ENCODE data around the gene BAMBI. TPM values are rescaled to one million over a fixed set of nuclear protein-coding genes. Genes with fewer than 3 reads are reported as not detected.

Gene BAMBI
- total RNA-seq, 1 donor, result 1.4 TPM

DNA sequence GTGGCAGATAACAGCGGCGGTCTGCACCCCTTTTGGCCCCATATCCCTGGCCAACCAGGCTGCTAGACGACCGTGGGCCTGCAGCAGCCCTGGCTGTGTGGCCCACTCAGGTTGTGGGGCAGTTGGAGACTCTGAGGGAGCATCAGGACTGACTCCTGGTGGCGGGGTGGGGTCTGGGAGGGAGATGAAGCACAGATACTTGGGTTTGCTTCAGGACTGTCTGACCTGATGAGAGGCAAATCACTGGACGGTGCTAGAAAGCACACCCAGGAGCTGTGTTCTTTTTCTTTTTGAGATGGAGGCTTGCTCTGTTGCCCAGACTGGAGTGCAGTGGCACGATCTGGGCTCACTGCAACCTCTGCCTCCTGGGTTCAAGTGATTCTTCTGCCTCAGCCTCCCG, 28.2 kb downstream of the BAMBI start:
- no peak overlapping the region for H3K4me3 ChIP-seq (ENCODE audit: low read depth, low read length)
- TF ChIP-seq, protein P1, sequence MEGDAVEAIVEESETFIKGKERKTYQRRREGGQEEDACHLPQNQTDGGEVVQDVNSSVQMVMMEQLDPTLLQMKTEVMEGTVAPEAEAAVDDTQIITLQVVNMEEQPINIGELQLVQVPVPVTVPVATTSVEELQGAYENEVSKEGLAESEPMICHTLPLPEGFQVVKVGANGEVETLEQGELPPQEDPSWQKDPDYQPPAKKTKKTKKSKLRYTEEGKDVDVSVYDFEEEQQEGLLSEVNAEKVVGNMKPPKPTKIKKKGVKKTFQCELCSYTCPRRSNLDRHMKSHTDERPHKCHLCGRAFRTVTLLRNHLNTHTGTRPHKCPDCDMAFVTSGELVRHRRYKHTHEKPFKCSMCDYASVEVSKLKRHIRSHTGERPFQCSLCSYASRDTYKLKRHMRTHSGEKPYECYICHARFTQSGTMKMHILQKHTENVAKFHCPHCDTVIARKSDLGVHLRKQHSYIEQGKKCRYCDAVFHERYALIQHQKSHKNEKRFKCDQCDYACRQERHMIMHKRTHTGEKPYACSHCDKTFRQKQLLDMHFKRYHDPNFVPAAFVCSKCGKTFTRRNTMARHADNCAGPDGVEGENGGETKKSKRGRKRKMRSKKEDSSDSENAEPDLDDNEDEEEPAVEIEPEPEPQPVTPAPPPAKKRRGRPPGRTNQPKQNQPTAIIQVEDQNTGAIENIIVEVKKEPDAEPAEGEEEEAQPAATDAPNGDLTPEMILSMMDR (IDR thresholded peaks at IDR 0.05; ENCODE audit: insufficient read depth, low read length), result no peak
- no peak for DNase-seq (ENCODE audit: low read depth)

DNA sequence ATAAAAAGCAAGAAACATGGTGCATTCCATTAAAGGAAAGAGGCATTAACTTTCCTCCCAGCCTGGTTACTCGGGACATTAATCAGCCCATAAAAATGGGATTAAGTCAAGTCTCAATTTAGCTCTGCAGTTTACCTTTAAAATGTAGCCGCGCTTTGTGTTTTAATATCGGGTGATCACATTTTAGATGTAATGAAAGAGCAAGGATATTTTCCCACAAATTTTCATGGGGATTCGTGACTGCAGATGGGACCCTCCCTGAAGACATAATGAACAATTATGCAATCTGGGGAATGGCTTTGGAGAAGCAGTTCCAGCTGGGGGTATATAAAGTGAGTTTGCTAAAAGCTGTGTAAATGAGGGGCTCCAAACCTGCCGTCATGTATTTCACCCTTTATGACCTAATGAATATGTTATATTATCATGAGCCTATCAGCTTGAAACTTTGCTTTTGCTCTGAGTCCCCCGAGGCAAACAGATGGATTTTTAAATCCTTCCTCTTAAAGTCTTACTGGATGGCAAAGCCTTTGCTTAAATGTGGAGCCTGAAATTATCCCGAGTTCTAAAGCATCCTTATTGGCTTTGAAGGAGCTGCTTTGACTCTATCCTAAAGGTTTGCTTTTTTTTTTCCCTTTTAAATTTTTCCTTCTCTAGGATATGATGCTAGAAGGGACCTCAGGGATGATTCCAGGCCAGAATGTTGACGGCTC, 31.8 kb downstream of the BAMBI start:
- DNase-seq (ENCODE audit: low read depth), result no peak
- TF ChIP-seq, protein P1 (IDR thresholded peaks at IDR 0.05; ENCODE audit: insufficient read depth, low read length), result no peak
- H3K4me3 ChIP-seq (ENCODE audit: low read depth, low read length), result no peak overlapping the region

DNA sequence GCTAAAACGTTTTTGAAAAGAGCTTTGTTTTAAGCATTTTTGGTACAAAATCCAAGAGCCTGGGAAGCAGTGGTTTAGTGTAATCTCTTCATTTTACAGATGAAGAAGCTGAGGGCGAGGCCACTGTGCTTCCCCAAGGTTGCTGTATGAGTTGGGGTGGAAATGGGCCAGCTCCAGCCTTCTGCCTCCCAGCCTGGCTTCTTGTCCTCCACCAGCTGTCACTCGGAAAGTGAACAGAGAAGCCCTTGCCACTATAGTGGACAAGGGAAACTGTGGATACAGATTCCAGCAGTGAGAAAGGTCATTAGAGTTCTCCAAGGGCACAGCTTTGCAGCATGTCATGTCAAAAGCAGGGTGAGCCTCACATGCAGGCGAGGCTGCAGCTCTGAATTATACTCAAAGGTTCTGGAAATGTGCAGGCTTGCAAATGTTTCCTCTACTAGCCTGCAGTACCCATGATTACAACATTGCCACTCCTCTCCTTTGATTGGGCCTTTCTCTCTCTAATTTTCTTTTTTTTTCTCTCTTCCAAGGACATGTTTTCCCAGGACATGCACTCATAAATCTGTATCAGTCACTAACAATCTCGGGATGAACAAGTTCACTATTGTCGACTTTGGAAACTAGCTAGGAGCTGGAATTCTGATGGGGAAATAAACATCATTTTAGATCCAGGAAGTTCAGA, 33.0 kb downstream of the BAMBI start:
- DNase-seq (ENCODE audit: low read depth), result no peak
- TF ChIP-seq, protein P1 (IDR thresholded peaks at IDR 0.05; ENCODE audit: insufficient read depth, low read length), result no peak
- no peak overlapping the region for H3K4me3 ChIP-seq (ENCODE audit: low read depth, low read length)

DNA sequence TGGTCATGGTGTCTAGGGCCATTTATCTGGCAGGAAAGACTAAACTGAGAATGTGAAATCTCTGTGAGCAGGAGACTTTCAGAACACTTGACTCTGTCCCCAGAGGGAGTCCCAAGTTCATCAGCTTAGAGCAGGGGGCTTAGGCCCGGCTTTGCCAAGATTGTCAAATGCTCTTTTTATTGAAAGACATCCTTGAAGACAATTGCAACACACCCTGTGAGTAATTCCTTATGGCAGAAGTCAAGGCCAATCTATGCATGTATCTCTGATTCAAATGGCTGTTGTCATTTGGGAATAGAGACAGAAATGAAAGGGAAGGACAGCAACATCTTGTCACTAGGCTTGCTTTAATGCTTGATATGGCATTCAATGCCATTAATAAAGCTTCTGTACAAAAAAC, 33.7 kb downstream of the BAMBI start:
- TF ChIP-seq, protein P1 (IDR thresholded peaks at IDR 0.05; ENCODE audit: insufficient read depth, low read length), result no peak
- no peak for DNase-seq (ENCODE audit: low read depth)
- H3K4me3 ChIP-seq (ENCODE audit: low read depth, low read length), result no peak overlapping the region

DNA sequence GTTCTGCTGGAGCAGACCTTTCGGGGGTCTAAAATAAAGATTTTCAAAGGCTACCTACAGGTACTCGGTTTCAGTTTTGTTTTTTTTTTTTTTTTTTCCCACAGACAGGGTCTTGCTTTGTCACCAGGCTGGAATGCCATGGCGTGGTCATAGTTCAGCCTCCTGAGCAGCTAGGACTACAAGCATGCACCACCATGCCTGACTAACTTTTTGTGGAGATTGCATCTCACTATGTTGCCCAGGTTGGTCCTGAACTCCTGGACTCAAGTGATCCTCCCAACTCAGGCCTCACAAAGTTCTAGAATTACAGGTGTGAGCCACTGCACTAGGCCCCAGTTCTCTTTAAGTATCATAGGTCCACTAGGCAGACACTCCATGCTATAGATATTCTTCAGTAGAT, 34.5 kb downstream of the BAMBI start:
- TF ChIP-seq, protein P1 (IDR thresholded peaks at IDR 0.05; ENCODE audit: insufficient read depth, low read length), result no peak
- no peak overlapping the region for H3K4me3 ChIP-seq (ENCODE audit: low read depth, low read length)
- no peak for DNase-seq (ENCODE audit: low read depth)

DNA sequence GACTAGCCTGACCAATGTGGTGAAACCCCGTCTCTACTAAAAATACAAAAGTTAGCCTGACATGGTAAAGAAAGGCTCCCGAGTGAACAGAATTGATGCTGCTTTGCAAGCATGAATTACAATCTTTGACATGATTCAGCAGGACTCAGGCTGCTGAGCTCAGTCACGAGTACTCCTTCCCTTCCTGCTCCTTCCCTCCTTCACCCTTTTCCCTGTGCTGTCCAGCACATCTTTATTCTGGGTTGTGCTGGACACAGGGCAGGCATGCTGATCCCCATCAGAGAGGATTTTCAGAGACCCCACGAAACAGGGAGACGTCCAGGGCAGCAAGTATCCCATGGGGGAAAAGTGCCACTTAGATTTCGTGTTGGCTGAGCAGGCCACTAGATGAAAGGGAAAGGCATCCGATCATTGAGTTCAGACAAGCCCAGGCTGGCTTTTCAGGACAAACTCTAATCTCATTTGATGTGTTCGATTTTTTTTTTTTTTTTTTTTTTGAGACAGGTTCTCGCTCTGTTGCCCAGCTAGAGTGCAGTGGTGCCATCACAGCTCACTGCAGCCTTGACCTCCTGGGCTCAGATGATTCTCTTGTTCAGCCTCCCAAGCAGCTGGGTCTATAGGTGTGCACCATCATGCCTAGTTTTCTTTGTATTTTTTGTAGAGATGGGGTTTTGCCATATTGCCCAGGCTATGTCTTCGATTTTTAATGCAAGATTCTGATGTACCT, 36.5 kb downstream of the BAMBI start:
- no peak overlapping the region for H3K4me3 ChIP-seq (ENCODE audit: low read depth, low read length)
- TF ChIP-seq, protein P1 (IDR thresholded peaks at IDR 0.05; ENCODE audit: insufficient read depth, low read length), result no peak

More for the DNA sequence above, 36.5 kb downstream of the BAMBI start:
- DNase-seq (ENCODE audit: low read depth), result no peak
